Psoas muscle (tissue), 8 donors: ENCODE data around the gene PSMC3. TPM values are rescaled to one million over a fixed set of nuclear protein-coding genes. Genes with fewer than 3 reads are reported as not detected.

Experiments
- ATAC-seq, 4 donors: fragments of 200-7000 bp; cut with Tn5 transposase; one replicate each; pipeline ENCODE4 v1.9.1; 2020; ENCODE audit warnings: moderate library complexity in 3 of 4, mild to moderate bottlenecking in 2 of 4
- DNase-seq, 2 donors: peaks; one replicate each; pipeline ENCODE4 v3.0.0-alpha.2; 2020
- H3K27ac ChIP-seq: fragments of 200-600 bp; one replicate; pipeline ENCODE4 v1.8.0; 2022
- H3K27me3 ChIP-seq, 3 donors: fragments of 200-600 bp in 1 of 3; one replicate each; pipeline versions ENCODE4 v1.6.1 to v1.8.0; 2013 to 2022; ENCODE audit warnings: low read length in 2 of 3, mild to moderate bottlenecking in 2 of 3, moderate library complexity in 1 of 3; ENCODE audit not compliant: insufficient read depth in 3 of 3
- H3K36me3 ChIP-seq, 2 donors: fragments of 200-600 bp in 1 of 2; one replicate each; pipeline versions ENCODE4 v1.6.1 to v1.8.0; 2013 to 2022; ENCODE audit warnings: low read depth in 1 of 2, mild to moderate bottlenecking in 1 of 2, moderate library complexity in 1 of 2; ENCODE audit not compliant: insufficient read depth in 1 of 2
- H3K4me1 ChIP-seq: fragments of 200-600 bp; one replicate; pipeline ENCODE4 v1.8.0; 2022
- H3K4me3 ChIP-seq: fragments of 200-600 bp; one replicate; pipeline ENCODE4 v1.8.0; 2022; ENCODE audit warnings: mild to moderate bottlenecking
- H3K9me3 ChIP-seq: fragments of 200-600 bp; one replicate; pipeline ENCODE4 v1.8.0; 2022
- WGBS, 3 donors: extraction: QIAGEN DNeasy Blood & Tissue Kit; methylation state at CpG; one replicate each; pipeline versions ENCODE4 v1.1.6 to v1.1.7; 2013; 5-methylcytosine and 5-hydroxymethylcytosine counted together
- intact Hi-C, 2 donors: fragments of 100-400 bp; cut with DNase I; formaldehyde crosslinking; loops; one replicate each; pipeline versions ENCODE4 v1.11.0 to v1.14.2; 2022
- polyA plus RNA-seq, 3 donors: library from polyadenylated mRNA; stranded (reverse); fragments of 200-250 nt; gene quantifications; one replicate each; pipeline ENCODE4 v1.2.3, GENCODE V29; 2013
- total RNA-seq, 4 donors: library from RNA; stranded (reverse); fragmentation: NEBNext Ultra II Directional in 2 of 4; extraction: Animal tissue kit (Norgen Biotek cat#: 25700) in 2 of 4; gene quantifications; one replicate each; pipeline versions ENCODE4 v1.2.1 to v1.2.4, GENCODE V29; 2021 to 2023
- TF ChIP-seq, protein P1 (sequence below): fragments of 200-600 bp; IDR thresholded peaks from one replicate; pipeline ENCODE4 v1.8.0; 2022; ENCODE audit warnings: antibody characterized with exemption
- donor health status: healthy with polysubstance abuse.
- donor health status: DM: no; HTN: no; CAD: no; lungs with moderate emphysema.
- donor health status: Bipolar disorder and iron deficiency.
- donor health status: healthy.
- donor health status: DM: yes; HTN: yes; CAD: no.
- donor health status: DM: no; HTN: no; CAD: no.
- donor health status: DM: no; HTN: no; CAD: no.
- donor health status: DM: yes; HTN: yes; CAD: no.

Gene PSMC3
- total and polyA plus RNA-seq, 7 donors: 141 to 346 (median 255) TPM

GRCh38 chr11:47406896-47407745 lies 19.1 kb downstream of the PSMC3 start:
- Histone ChIP-seq H3K36me3 (peaks cover 4 to 18% of the 10 kb centered on the region in 2 donors), H3K4me3 (peak overlapping the region; percentile 86), H3K9me3 (no peaks in the 10 kb centered on the region), H3K4me1 (peaks cover 23% of the 10 kb centered on the region), H3K27ac (peak overlapping the region; percentile 86), H3K27me3 (no peaks in the 10 kb centered on the region)
- ATAC-seq (peak in 2 of 4 donors; percentile 2 to 29), DNase-seq (peak in 1 of 2 donors; percentile 67)
- TF ChIP-seq, protein P1, sequence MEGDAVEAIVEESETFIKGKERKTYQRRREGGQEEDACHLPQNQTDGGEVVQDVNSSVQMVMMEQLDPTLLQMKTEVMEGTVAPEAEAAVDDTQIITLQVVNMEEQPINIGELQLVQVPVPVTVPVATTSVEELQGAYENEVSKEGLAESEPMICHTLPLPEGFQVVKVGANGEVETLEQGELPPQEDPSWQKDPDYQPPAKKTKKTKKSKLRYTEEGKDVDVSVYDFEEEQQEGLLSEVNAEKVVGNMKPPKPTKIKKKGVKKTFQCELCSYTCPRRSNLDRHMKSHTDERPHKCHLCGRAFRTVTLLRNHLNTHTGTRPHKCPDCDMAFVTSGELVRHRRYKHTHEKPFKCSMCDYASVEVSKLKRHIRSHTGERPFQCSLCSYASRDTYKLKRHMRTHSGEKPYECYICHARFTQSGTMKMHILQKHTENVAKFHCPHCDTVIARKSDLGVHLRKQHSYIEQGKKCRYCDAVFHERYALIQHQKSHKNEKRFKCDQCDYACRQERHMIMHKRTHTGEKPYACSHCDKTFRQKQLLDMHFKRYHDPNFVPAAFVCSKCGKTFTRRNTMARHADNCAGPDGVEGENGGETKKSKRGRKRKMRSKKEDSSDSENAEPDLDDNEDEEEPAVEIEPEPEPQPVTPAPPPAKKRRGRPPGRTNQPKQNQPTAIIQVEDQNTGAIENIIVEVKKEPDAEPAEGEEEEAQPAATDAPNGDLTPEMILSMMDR: no peak
- WGBS, 3 donors: 41 to 49% (median 46%) methylated on average over 12 of the region's 12 CpGs
- intact Hi-C loops: loop anchor here in 1 of 2 donors (5.0 kb wide), 1 partner anchor 35 kb away; no protein-coding TSS in a partner anchor

- peak in 1 of 2 donors; percentile 15 for DNase-seq
- Histone ChIP-seq H3K4me3 (no peak overlapping the region), H3K27me3 (no peaks in the 10 kb centered on the region), H3K4me1 (peaks cover 13% of the 10 kb centered on the region), H3K27ac (no peak overlapping the region), H3K36me3 (no peaks in the 10 kb centered on the region), H3K9me3 (no peaks in the 10 kb centered on the region)
- intact Hi-C loops: no loop called here
- no peak for ATAC-seq
- 66 to 79% (median 69%) methylated on average over 3 of the region's 3 CpGs for WGBS, 3 donors
- TF ChIP-seq, protein P1: no peak
These were observed 22.7 kb downstream of the PSMC3 start for GRCh38 chr11:47403571-47403970.

DNA sequence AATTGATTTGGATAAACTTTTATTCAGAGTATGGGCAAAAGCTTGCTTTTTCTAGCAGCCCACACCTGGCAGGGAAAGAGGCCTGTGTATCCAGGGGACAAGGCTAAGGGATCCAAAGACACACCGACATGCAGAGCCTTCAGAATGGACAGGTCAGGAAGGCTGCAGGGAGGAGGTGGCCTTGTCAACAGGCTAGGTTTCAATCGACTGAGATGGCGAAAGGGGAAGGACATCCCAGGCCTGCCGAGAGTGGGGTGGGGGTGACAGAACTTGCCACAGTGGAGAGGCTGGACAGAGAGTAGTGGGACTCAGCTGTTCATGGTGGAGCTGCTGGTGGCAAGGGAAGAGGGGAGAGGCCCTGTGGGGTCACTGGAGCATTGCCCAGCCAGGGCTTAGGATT lies 23.1 kb downstream of the PSMC3 start:
- Histone ChIP-seq H3K4me1 (peaks cover 13% of the 10 kb centered on the region), H3K36me3 (no peaks in the 10 kb centered on the region), H3K9me3 (no peaks in the 10 kb centered on the region), H3K27me3 (no peaks in the 10 kb centered on the region), H3K27ac (no peak overlapping the region), H3K4me3 (no peak overlapping the region)
- DNase-seq: peak; percentile 4 to 40
- intact Hi-C loops: no loop called here
- WGBS, 3 donors: 73 to 80% (median 80%) methylated on average over 4 of the region's 4 CpGs
- TF ChIP-seq, protein P1: no peak
- no peak for ATAC-seq

DNA sequence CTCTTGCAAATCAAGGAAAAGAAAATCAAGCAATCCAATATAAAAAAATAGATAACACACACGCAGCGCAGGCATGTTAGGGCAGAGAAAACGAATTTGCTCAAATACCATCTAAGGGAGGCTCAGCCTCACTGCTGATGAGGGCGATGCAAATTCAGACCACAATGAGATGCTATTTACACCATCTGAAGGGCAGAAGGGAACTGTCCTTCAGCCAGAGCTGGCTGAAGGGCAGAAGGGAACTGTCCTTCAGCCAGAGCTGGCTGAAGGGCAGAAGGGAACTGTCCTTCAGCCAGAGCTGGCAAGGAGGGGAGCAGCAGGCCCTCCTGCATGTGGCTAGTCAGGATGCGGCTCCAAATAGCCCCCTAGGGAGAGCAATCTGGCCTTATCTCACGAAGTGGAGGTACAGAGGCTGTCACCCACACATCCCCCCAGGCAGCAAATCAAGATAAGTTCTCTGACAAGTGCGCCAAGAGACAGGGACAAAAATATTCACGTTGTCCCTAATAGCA lies 25.4 kb downstream of the PSMC3 start:
- TF ChIP-seq, protein P1: no peak
- peaks cover 9% of the 10 kb centered on the region for H3K4me1 ChIP-seq
- H3K36me3 ChIP-seq: no peaks in the 10 kb centered on the region
- no peaks in the 10 kb centered on the region for H3K9me3 ChIP-seq
- H3K4me3 ChIP-seq: peak overlapping the region; percentile 64
- peak; percentile 15 to 28 for DNase-seq
- WGBS, 3 donors: 16 to 25% (median 22%) methylated on average over 8 of the region's 8 CpGs
- peak overlapping the region; percentile 41 for H3K27ac ChIP-seq
- ATAC-seq: peak in 3 of 4 donors; percentile 46 to 68 (median 47)
- no peaks in the 10 kb centered on the region for H3K27me3 ChIP-seq
- intact Hi-C loops: no loop called here
